Measurements from ENCODE around the gene BPIFA2.

DNA sequence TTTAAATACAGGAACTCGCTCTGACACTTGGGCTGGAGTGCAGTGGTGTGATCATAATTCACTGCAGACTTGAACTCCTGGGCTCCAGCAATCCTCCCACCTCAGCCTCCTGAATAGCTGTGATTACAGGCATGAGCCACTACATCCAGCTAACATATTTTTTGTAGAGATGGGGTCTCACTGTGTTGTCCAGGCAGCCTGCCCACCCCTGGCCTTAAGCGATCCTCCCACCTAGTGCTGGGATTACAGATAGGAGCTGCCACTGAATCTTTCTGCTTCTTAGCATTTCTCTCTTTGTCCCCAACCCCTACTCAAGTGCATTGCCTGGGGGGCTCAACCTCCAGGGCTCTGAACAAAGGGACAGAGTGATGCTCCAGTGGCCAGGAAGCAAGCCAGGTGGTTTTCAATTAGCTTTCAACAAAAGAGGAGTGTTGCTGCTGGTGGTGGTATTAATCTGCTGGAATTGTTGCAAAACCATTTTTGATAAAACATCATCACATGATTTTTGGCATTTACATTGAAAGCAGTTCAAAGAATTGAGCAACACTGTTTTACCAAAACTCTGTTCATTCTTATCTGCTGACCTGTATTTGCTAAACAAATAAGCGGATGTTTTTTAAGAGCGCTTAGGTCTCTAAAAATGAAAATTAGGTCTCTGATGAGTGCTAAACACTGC, 40.4 kb upstream of the BPIFA2 start:
- no peak for TF ChIP-seq POLR2A (IDR thresholded peaks at IDR 0.05; ENCODE audit: low read length)
- TF ChIP-seq GATA1 (IDR thresholded peaks at IDR 0.05; ENCODE audit: low read depth, low read length) = no peak

All from erythroblast (primary cell).